BLaER1 (cell line): ENCODE data around the gene WNT11.

Experiments
- H3K27ac ChIP-seq: shearing (Covaris generic); formaldehyde crosslinking; 2 replicates; pipeline ENCODE4 v1.8.1; 2022
- H3K27me3 ChIP-seq: shearing (Covaris generic); formaldehyde crosslinking; 2 replicates; pipeline ENCODE4 v1.8.1; 2022
- H3K36me3 ChIP-seq: shearing (Covaris generic); formaldehyde crosslinking; 2 replicates; pipeline ENCODE4 v1.8.1; 2022
- H3K4me1 ChIP-seq: shearing (Covaris generic); formaldehyde crosslinking; 2 replicates; pipeline ENCODE4 v1.8.1; 2022
- H3K4me2 ChIP-seq: shearing (Covaris generic); formaldehyde crosslinking; 2 replicates; pipeline ENCODE4 v1.8.1; 2022
- H3K4me3 ChIP-seq: shearing (Covaris generic); formaldehyde crosslinking; 2 replicates; pipeline ENCODE4 v1.8.1; 2022
- H3K9ac ChIP-seq: shearing (Covaris generic); formaldehyde crosslinking; 2 replicates; pipeline ENCODE4 v1.8.1; 2022
- H3K9me3 ChIP-seq: shearing (Covaris generic); formaldehyde crosslinking; 2 replicates; pipeline ENCODE4 v1.8.1; 2022
- H4K20me1 ChIP-seq: shearing (Covaris generic); formaldehyde crosslinking; 2 replicates; pipeline ENCODE4 v1.8.1; 2022
- Cebpa-rat ChIP-seq: shearing (Covaris generic); IDR thresholded peaks from 2 replicates; pipeline ENCODE4 v1.8.1; 2022

Gene WNT11

GRCh38 chr11:76139314-76139713 is 67.0 kb downstream of the WNT11 start:
- no peak for TF ChIP-seq Cebpa-rat
- Histone ChIP-seq H3K27me3 (no peaks in the 10 kb centered on the region), H3K4me1 (peaks cover 12% of the 10 kb centered on the region), H3K4me2 (no peak overlapping the region), H3K4me3 (no peak overlapping the region), H3K9ac (no peak overlapping the region), H3K36me3 (peaks cover 50% of the 10 kb centered on the region), H3K9me3 (no peaks in the 10 kb centered on the region), H3K27ac (no peak overlapping the region), H4K20me1 (peaks cover 11% of the 10 kb centered on the region)
